Left lung (tissue), 10 donors: Measurements from ENCODE around the gene COG2. TPM values are rescaled to one million over a fixed set of nuclear protein-coding genes. Genes with fewer than 3 reads are reported as not detected.

Experiments
- ATAC-seq: fragments of 200-7000 bp; cut with Tn5 transposase; one replicate; pipeline ENCODE4 v1.9.1; 2020; ENCODE audit warnings: moderate library complexity
- DNase-seq, 4 donors: peaks; one replicate each; pipeline ENCODE4 v3.0.0-alpha.2; 2013 to 2020
- H3K27ac ChIP-seq, 2 donors: fragments of 200-600 bp; sonication (generic) in 1 of 2; one replicate each; pipeline versions ENCODE4 v1.5.0 to v1.8.0; 2020 to 2021
- H3K27me3 ChIP-seq, 2 donors: fragments of 200-600 bp; sonication (generic) in 1 of 2; one replicate each; pipeline versions ENCODE4 v1.5.0 to v1.8.0; 2020 to 2021
- H3K36me3 ChIP-seq, 2 donors: fragments of 200-600 bp; sonication (generic) in 1 of 2; one replicate each; pipeline versions ENCODE4 v1.5.0 to v1.8.0; 2020 to 2021
- H3K4me1 ChIP-seq, 2 donors: fragments of 200-600 bp; one replicate each; pipeline ENCODE4 v1.8.0; 2021
- H3K4me3 ChIP-seq, 2 donors: fragments of 200-600 bp; sonication (generic) in 1 of 2; one replicate each; pipeline versions ENCODE4 v1.5.0 to v1.8.0; 2020 to 2021; ENCODE audit warnings: mild to moderate bottlenecking in 1 of 2
- H3K9me3 ChIP-seq, 2 donors: fragments of 200-600 bp; sonication (generic) in 1 of 2; one replicate each; pipeline versions ENCODE4 v1.5.0 to v1.8.0; 2020 to 2021
- intact Hi-C, 2 donors: fragments of 100-400 bp; cut with DNase I; formaldehyde crosslinking; loops; one replicate each; pipeline versions ENCODE4 v1.11.2 to v1.14.2; 2022
- polyA plus RNA-seq, 6 donors: library from polyadenylated mRNA; unstranded; fragments of 120-200 nt; gene quantifications; one replicate each; pipeline ENCODE4 v1.2.1, GENCODE V29; 2013; ENCODE audit not compliant: insufficient read length in 6 of 6
- total RNA-seq, 2 donors: library from RNA; stranded (reverse); fragmentation: NEBNext Ultra II Directional; extraction: Animal tissue kit (Norgen Biotek cat#: 25700); gene quantifications; one replicate each; pipeline ENCODE4 v1.2.1, GENCODE V29; 2021
- TF ChIP-seq, protein P1 (sequence below), 2 donors: fragments of 200-600 bp; sonication (generic) in 1 of 2; IDR thresholded peaks; one replicate each; pipeline versions ENCODE4 v1.5.0 to v1.8.0; 2021; ENCODE audit warnings: antibody characterized with exemption in 2 of 2
- donor health status: DM: no; HTN: yes; CAD: no.
- donor health status: DM: no; HTN: no; CAD: no.

COG2 gene
- total and polyA plus RNA-seq, 8 donors, result 26.1 to 33.4 (median 27.2) TPM

DNA sequence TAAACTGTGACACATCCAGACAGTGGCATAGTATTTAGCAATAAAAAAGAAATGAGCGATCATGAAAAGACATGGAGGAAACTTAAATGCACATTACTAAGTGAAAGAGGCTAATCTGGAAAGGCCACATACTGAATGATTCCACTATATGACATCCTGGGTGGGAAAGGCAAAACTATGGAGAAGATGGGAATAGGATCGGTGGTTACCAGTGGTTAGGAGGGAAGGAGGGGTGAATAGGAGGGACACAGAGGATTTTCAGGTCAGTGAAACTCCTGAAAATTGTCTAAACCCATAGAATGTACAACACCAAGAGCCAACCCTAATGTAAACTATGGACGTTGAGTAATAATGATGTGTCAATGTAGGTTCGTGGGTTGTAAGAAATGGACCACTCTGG lies 57.9 kb downstream of the COG2 start:
- DNase-seq, result no peak
- intact Hi-C loops, result no loop called here
- H3K4me1 ChIP-seq, result no peaks in the 10 kb centered on the region
- no peaks in the 10 kb centered on the region for H3K9me3 ChIP-seq
- TF ChIP-seq, protein P1, sequence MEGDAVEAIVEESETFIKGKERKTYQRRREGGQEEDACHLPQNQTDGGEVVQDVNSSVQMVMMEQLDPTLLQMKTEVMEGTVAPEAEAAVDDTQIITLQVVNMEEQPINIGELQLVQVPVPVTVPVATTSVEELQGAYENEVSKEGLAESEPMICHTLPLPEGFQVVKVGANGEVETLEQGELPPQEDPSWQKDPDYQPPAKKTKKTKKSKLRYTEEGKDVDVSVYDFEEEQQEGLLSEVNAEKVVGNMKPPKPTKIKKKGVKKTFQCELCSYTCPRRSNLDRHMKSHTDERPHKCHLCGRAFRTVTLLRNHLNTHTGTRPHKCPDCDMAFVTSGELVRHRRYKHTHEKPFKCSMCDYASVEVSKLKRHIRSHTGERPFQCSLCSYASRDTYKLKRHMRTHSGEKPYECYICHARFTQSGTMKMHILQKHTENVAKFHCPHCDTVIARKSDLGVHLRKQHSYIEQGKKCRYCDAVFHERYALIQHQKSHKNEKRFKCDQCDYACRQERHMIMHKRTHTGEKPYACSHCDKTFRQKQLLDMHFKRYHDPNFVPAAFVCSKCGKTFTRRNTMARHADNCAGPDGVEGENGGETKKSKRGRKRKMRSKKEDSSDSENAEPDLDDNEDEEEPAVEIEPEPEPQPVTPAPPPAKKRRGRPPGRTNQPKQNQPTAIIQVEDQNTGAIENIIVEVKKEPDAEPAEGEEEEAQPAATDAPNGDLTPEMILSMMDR (IDR thresholded peaks at IDR 0.05), result no peak
- ATAC-seq, result no peak
- no peaks in the 10 kb centered on the region for H3K36me3 ChIP-seq
- H3K27ac ChIP-seq, result no peak overlapping the region
- H3K27me3 ChIP-seq, result no peaks in the 10 kb centered on the region
- no peak overlapping the region for H3K4me3 ChIP-seq

DNA sequence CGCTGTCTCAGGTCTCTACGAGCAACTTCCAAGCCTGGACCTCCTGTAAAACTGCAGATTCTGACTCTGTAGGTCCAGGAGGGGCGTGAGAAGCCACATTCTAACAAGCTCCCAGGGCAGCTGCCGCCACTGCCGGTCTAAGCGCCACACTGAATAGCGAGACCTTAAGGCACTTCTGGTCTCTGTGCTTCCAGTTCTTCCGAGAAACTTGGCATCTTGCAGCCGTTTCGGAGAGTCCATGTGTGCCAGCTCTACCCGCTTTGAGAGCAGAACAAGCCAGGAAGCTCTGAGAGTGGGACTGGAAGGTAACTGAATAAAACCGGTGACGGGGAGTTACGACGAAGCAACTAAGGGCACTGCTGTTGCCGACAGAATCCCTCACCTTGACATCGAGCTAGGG lies 59.2 kb downstream of the COG2 start:
- Histone ChIP-seq H3K9me3 (no peaks in the 10 kb centered on the region), H3K4me1 (no peaks in the 10 kb centered on the region), H3K4me3 (no peak overlapping the region), H3K27me3 (no peaks in the 10 kb centered on the region), H3K27ac (no peak overlapping the region), H3K36me3 (no peaks in the 10 kb centered on the region)
- intact Hi-C loops, result no loop called here
- ATAC-seq (no peak), DNase-seq (no peak)
- TF ChIP-seq, protein P1 (IDR thresholded peaks at IDR 0.05), result no peak

DNA sequence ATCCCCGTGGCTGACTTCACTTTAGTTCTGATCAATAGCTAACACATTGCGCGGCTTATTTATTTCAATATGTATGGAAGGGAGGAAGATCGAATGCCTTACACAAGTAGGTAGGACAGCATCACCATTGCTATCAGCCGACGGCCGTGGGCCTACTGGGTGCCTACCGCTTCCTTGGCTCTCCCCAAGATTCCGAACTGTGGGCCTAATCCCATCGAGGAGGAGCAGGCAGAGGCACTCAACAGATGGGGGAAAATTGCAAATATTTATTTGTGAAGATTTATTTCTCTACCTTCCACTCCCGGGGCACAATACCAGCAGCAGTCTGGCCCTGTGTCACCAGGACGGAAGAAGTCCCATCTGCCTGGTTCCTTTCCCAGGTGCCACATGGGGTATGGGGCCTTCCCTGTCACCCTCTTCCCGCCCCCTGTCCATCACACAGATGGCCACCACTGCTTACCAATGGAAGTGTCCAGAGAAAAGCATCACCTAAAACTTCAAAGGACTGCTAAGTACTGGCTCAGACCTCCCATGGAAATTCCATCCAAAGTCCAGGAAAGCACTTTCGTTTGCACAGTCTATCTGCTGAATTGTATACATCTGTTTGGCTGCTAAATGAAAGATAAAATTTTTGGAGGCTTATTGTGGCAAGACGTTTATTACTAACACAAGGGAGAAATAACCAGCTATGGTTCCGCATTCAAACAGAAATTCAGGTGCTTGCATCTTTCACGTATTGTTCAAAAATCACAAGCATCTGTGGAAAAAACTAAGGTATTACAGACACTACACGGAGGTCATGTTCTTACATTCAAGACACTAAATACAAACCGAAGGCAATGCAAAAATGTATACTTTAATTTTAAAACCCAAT lies 59.9 kb downstream of the COG2 start:
- Histone ChIP-seq H3K27ac (no peak overlapping the region), H3K27me3 (no peaks in the 10 kb centered on the region), H3K4me3 (no peak overlapping the region), H3K36me3 (no peaks in the 10 kb centered on the region), H3K9me3 (no peaks in the 10 kb centered on the region), H3K4me1 (no peaks in the 10 kb centered on the region)
- DNase-seq (no peak), ATAC-seq (no peak)
- TF ChIP-seq, protein P1 (IDR thresholded peaks at IDR 0.05), result no peak
- intact Hi-C loops, result no loop called here

DNA sequence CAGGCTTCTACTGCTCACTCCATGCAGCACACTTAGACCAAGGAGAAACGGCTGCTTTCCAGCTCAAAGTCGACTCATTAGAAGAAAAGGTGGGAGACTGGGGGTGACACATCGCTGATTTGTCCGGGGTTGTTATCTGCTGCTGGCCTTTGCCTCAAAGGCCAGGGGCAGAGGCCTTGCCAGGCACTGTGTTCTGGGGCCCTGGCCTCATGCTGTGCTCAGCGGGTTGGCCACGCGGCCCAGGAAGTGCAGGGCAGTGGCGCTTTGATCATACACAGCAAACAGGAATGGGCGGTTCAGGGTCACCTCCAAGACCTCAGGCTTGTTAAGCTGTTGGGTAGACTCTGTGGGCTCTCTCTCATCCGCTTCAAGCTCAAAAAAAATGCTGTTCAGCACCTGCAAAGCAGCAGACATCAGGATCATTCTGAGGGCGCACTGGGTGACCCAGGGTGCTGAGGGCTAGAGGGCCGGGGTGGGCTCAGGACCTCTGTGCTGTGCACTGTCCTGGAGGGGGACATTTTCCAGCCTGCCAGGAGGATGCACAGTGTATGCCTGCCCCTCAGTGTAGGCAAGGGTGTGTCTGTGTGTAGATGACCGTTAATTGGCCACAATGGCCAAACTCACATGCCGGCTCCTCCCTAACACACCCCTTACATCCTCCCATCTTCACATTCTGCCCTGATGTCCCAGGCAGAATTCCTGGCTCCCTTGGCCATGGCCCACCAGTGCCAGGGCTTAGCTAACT lies 60.8 kb downstream of the COG2 start:
- Histone ChIP-seq H3K4me1 (no peaks in the 10 kb centered on the region), H3K4me3 (no peak overlapping the region), H3K27me3 (no peaks in the 10 kb centered on the region), H3K27ac (no peak overlapping the region), H3K9me3 (no peaks in the 10 kb centered on the region), H3K36me3 (no peaks in the 10 kb centered on the region)
- TF ChIP-seq, protein P1 (IDR thresholded peaks at IDR 0.05), result no peak
- ATAC-seq (no peak), DNase-seq (no peak)
- intact Hi-C loops, result no loop called here

DNA sequence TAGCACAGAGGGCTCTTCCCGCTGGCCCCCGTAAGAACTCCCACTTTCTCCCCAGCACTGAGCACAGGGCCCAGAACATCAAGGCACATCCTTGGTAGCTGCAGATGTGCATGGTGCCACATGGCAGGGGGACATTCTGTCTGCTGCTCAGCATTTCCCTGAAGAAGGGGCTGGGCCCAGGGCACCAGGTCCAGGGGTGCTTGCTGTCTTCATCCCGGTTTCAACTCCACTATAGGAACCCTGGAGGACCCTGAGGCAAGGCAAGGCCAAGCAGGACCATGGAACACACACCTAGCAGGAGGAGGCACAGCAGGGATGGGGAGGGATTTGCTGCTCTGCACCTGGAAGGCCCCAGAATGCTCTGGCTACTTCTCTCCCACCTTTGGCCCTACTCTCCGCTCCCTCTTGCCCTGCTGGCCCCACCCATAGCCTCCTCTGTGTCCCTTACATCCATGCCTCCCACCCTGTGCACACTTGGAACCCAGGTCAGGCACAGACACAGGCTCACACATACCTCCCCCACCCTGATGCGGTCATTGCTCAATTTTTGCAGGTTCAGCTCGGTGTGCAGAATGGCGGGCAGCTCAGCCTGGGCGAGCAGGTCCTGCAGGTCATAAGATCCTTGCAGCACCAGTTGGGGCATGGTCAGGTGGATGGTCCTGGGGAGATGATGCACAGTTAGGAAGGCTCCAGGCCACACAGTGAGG lies 61.6 kb downstream of the COG2 start:
- ATAC-seq (no peak), DNase-seq (no peak)
- Histone ChIP-seq H3K36me3 (no peaks in the 10 kb centered on the region), H3K27ac (no peak overlapping the region), H3K4me1 (no peaks in the 10 kb centered on the region), H3K9me3 (no peaks in the 10 kb centered on the region), H3K4me3 (no peak overlapping the region), H3K27me3 (no peaks in the 10 kb centered on the region)
- TF ChIP-seq, protein P1 (IDR thresholded peaks at IDR 0.05), result no peak
- intact Hi-C loops, result no loop called here
